Suprapubic skin (tissue), 3 donors: Measurements from ENCODE around the gene PIGL.

ENCODE experiments used
- EP300 ChIP-seq: sonication (generic); formaldehyde crosslinking; IDR thresholded peaks from one replicate; pipeline ENCODE4 v1.6.1; 2017; ENCODE audit warnings: antibody characterized with exemption
- TF ChIP-seq, protein P1 (sequence below), 2 donors: fragments of 200-600 bp in 1 of 2; fragments of 450-650 bp in 1 of 2; sonication (generic) in 1 of 2; IDR thresholded peaks; one replicate each; pipeline ENCODE4 v1.5.1; 2016 to 2019; ENCODE audit warnings: antibody characterized with exemption in 2 of 2, mild to moderate bottlenecking in 1 of 2, moderate library complexity in 1 of 2

DNA sequence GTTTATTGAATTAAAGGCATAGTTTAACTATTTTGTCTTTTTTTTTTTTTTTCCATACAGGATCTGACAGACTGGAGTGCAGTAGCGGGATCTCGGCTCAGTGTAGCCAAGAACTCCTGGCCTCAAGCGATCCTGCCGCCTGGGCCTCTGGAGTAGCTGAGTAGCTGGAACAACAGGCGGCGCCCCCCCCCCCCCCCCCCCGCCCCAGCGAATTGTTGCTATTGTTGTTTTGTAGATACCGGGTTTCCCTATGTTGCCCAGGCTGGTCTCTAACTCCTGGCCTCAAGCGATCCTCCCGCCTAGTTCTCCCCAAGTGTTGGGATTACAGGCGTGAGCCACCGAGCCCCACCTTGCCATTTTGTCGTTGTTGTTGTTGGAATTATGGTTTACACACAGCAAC lies 137.6 kb downstream of the PIGL start:
- TF ChIP-seq EP300: no peak
- TF ChIP-seq, protein P1, sequence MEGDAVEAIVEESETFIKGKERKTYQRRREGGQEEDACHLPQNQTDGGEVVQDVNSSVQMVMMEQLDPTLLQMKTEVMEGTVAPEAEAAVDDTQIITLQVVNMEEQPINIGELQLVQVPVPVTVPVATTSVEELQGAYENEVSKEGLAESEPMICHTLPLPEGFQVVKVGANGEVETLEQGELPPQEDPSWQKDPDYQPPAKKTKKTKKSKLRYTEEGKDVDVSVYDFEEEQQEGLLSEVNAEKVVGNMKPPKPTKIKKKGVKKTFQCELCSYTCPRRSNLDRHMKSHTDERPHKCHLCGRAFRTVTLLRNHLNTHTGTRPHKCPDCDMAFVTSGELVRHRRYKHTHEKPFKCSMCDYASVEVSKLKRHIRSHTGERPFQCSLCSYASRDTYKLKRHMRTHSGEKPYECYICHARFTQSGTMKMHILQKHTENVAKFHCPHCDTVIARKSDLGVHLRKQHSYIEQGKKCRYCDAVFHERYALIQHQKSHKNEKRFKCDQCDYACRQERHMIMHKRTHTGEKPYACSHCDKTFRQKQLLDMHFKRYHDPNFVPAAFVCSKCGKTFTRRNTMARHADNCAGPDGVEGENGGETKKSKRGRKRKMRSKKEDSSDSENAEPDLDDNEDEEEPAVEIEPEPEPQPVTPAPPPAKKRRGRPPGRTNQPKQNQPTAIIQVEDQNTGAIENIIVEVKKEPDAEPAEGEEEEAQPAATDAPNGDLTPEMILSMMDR (IDR thresholded peaks at IDR 0.05): no peak
